DMS53 treated with DMSO at 0.1 percent for 48 hours (cell line): ENCODE data around the gene ADAM17.
"Not testable (repeated sequence)": the region's sequence is repeated elsewhere in the genome, so short reads cannot be mapped to it uniquely, and the experiment has no call there.

ENCODE experiments used
- DNase-seq: peaks from one replicate; lab custom pipeline; 2025; ENCODE audit not compliant: unreplicated experiment; lab: John Stamatoyannopoulos, UW

The ADAM17 gene

GRCh38 chr2:9570182-9571060 is 14.8 kb upstream of the ADAM17 start:
- no peak for DNase-seq

GRCh38 chr2:9565436-9566153 is 10.0 kb upstream of the ADAM17 start:
- DNase-seq, result no peak

GRCh38 chr2:9560628-9561027 is 5.0 kb upstream of the ADAM17 start:
- DNase-seq, result no peak

GRCh38 chr2:9558948-9559381 is 3.3 kb upstream of the ADAM17 start:
- DNase-seq, result no peak

- DNase-seq, result no peak
Observed at GRCh38 chr2:9556121-9556743, 602 bp upstream of the ADAM17 start.

- DNase-seq, result peak; percentile 13
Observed at GRCh38 chr2:9554921-9555296, 721 bp downstream of the ADAM17 start.

- DNase-seq, result no peak
Observed at GRCh38 chr2:9552219-9553178, 3.1 kb downstream of the ADAM17 start.

- not testable (repeated sequence) for DNase-seq
Observed at GRCh38 chr2:9550859-9551391, 4.7 kb downstream of the ADAM17 start.

GRCh38 chr2:9549420-9549819 is 6.2 kb downstream of the ADAM17 start:
- no peak for DNase-seq

- no peak for DNase-seq
Observed at GRCh38 chr2:9548506-9548905, 7.1 kb downstream of the ADAM17 start.

- DNase-seq, result no peak
Observed at GRCh38 chr2:9547262-9547991, 8.2 kb downstream of the ADAM17 start.

- no peak for DNase-seq
Observed at GRCh38 chr2:9545502-9545901, 10.1 kb downstream of the ADAM17 start.

- DNase-seq, result no peak
Observed at GRCh38 chr2:9543557-9543956, 12.1 kb downstream of the ADAM17 start.

- DNase-seq, result no peak
Observed at GRCh38 chr2:9539531-9539930, 16.1 kb downstream of the ADAM17 start.

- DNase-seq, result no peak
Observed at GRCh38 chr2:9538000-9538507, 17.6 kb downstream of the ADAM17 start.

- DNase-seq, result no peak
Observed at GRCh38 chr2:9536504-9536903, 19.1 kb downstream of the ADAM17 start.

GRCh38 chr2:9535177-9535576 is 20.5 kb downstream of the ADAM17 start:
- no peak for DNase-seq

GRCh38 chr2:9533663-9534062 is 22.0 kb downstream of the ADAM17 start:
- DNase-seq, result no peak

GRCh38 chr2:9532421-9532820 is 23.2 kb downstream of the ADAM17 start:
- no peak for DNase-seq
